Endothelial cell of umbilical vein (primary cell): ENCODE data around the gene ACADSB.

ENCODE experiments used
- FOS ChIP-seq: IDR thresholded peaks from 2 replicates; pipeline ENCODE4 v1.6.1; 2011; ENCODE audit warnings: mild to moderate bottlenecking, low read length, moderate library complexity, borderline replicate concordance; ENCODE audit not compliant: insufficient read depth
- TF ChIP-seq, protein P1 (sequence below), 2 donors: IDR thresholded peaks; 1 replicate in 1 of 2; 2 replicates in 1 of 2; pipeline ENCODE4 v1.5.1; 2011; ENCODE audit warnings: low read length in 2 of 2, mild to moderate bottlenecking in 2 of 2, moderate library complexity in 2 of 2, control low read depth in 1 of 2, inconsistent platforms in 1 of 2, low read depth in 1 of 2; ENCODE audit not compliant: insufficient read depth in 1 of 2; ENCODE audit errors: extremely low read depth in 1 of 2

DNA sequence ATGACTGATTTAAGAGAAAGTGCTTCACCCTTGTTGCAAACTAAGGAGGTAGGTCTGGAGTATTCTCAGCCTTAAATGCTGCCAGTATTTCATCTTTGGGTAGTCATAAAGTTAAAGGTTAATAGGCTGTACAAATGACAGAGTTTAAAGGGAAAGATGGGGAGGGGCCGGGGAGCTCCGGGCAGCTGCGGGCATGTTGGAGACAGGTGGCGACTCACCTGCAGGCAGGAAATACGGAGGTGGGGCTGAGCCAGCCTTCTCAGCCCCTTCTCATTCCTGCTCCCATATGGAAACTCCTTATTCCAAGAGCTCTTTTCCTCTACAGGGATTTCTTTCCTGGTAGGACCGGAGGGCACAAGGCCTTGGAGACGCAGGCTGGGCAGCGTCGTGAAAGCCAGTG, 95.1 kb downstream of the ACADSB start:
- no peak for TF ChIP-seq FOS
- TF ChIP-seq, protein P1, sequence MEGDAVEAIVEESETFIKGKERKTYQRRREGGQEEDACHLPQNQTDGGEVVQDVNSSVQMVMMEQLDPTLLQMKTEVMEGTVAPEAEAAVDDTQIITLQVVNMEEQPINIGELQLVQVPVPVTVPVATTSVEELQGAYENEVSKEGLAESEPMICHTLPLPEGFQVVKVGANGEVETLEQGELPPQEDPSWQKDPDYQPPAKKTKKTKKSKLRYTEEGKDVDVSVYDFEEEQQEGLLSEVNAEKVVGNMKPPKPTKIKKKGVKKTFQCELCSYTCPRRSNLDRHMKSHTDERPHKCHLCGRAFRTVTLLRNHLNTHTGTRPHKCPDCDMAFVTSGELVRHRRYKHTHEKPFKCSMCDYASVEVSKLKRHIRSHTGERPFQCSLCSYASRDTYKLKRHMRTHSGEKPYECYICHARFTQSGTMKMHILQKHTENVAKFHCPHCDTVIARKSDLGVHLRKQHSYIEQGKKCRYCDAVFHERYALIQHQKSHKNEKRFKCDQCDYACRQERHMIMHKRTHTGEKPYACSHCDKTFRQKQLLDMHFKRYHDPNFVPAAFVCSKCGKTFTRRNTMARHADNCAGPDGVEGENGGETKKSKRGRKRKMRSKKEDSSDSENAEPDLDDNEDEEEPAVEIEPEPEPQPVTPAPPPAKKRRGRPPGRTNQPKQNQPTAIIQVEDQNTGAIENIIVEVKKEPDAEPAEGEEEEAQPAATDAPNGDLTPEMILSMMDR (IDR thresholded peaks at IDR 0.05; ENCODE audit: extremely low read depth in 1 of 2, insufficient read depth in 1 of 2, low read depth in 1 of 2, low read length in 2 of 2), result no peak
